ENCODE results near the gene SLC35G4.

DNA sequence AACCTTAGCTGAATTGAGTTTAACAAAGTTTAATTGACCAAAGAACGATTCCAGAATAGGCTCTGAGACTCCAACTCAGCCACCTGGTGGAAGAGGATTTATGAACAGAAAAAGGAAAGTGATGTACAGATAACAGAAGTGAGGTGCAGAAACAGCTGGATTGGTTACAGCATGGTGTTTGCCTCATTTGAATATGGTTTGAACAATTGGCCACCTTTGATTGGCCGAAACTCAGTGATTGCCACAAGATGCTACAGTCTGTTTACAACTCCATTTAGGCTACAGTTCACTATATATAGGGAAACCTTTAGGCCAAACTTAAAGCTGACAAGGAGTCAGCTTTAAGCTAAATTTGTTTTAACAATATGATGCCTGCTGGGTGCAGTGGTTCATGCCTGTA lies 28.1 kb upstream of the SLC35G4 start:
- TF ChIP-seq, protein P1, sequence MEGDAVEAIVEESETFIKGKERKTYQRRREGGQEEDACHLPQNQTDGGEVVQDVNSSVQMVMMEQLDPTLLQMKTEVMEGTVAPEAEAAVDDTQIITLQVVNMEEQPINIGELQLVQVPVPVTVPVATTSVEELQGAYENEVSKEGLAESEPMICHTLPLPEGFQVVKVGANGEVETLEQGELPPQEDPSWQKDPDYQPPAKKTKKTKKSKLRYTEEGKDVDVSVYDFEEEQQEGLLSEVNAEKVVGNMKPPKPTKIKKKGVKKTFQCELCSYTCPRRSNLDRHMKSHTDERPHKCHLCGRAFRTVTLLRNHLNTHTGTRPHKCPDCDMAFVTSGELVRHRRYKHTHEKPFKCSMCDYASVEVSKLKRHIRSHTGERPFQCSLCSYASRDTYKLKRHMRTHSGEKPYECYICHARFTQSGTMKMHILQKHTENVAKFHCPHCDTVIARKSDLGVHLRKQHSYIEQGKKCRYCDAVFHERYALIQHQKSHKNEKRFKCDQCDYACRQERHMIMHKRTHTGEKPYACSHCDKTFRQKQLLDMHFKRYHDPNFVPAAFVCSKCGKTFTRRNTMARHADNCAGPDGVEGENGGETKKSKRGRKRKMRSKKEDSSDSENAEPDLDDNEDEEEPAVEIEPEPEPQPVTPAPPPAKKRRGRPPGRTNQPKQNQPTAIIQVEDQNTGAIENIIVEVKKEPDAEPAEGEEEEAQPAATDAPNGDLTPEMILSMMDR (IDR thresholded peaks at IDR 0.05): no peak
- no peak for TF ChIP-seq POLR2A (IDR thresholded peaks at IDR 0.05)

Measured in lower leg skin (tissue), 3 donors.